GM20431 (cell line): ENCODE results near the gene HCAR3.
"Not testable (repeated sequence)": the region's sequence is repeated elsewhere in the genome, so short reads cannot be mapped to it uniquely, and the experiment has no call there.

Source experiments
- in situ Hi-C: fragments of 300-500 bp; cut with MseI, MboI; formaldehyde crosslinking; loops from one replicate; pipeline ENCODE4 v1.15.0; 2020; ENCODE audit warnings: low sequenced_read_pairs; ENCODE audit not compliant: unreplicated experiment

Gene HCAR3

GRCh38 chr12:122716658-122717057, at the start of gene HCAR3:
Gene HCAR3, minus strand, starts transcription at chr12:122716811. Its CDS starts 74 bp downstream, at chr12:122716737.
- in situ Hi-C loops, result not testable (repeated sequence)

- in situ Hi-C loops, result no loop called here
Observed at GRCh38 chr12:122757568-122757967, 41.0 kb upstream of the HCAR3 start.

- in situ Hi-C loops, result no loop called here
Observed at GRCh38 chr12:122754790-122755189, 38.2 kb upstream of the HCAR3 start.

- in situ Hi-C loops, result no loop called here
Observed at GRCh38 chr12:122753319-122753650, 36.7 kb upstream of the HCAR3 start.

GRCh38 chr12:122752464-122753318, 36.1 kb upstream of the HCAR3 start, which contains the start of gene DENR:
Gene DENR, plus strand, starts transcription at chr12:122752824. Its CDS starts 878 bp downstream, at chr12:122753702.
- in situ Hi-C loops, result no loop called here

GRCh38 chr12:122750781-122751515, 34.3 kb upstream of the HCAR3 start:
- in situ Hi-C loops, result not testable (repeated sequence)

GRCh38 chr12:122749569-122750332, 33.1 kb upstream of the HCAR3 start:
- in situ Hi-C loops, result no loop called here

GRCh38 chr12:122747224-122748135, 30.9 kb upstream of the HCAR3 start:
- in situ Hi-C loops, result no loop called here

- in situ Hi-C loops, result no loop called here
Observed at GRCh38 chr12:122743895-122744525, 27.4 kb upstream of the HCAR3 start.

- in situ Hi-C loops, result no loop called here
Observed at GRCh38 chr12:122740351-122740750, 23.7 kb upstream of the HCAR3 start.

GRCh38 chr12:122738571-122738970, 22.0 kb upstream of the HCAR3 start:
- in situ Hi-C loops, result loop anchor here (10.0 kb wide), 1 partner anchor 104 kb away; no protein-coding TSS in a partner anchor

- in situ Hi-C loops, result loop anchor here (10.0 kb wide), 1 partner anchor 98 kb away; no protein-coding TSS in a partner anchor
Observed at GRCh38 chr12:122732611-122733010, 16.0 kb upstream of the HCAR3 start.

GRCh38 chr12:122732170-122732569, 15.6 kb upstream of the HCAR3 start:
- in situ Hi-C loops, result loop anchor here (10.0 kb wide), 1 partner anchor 97 kb away; no protein-coding TSS in a partner anchor

- in situ Hi-C loops, result loop anchor here (10.0 kb wide), 1 partner anchor 96 kb away; no protein-coding TSS in a partner anchor
Observed at GRCh38 chr12:122730215-122731014, 13.8 kb upstream of the HCAR3 start, which contains the start of gene HCAR1. Gene HCAR1, minus strand, starts transcription at chr12:122730844. Its CDS starts 505 bp downstream, at chr12:122730339.

GRCh38 chr12:122729583-122730214, 13.1 kb upstream of the HCAR3 start:
- in situ Hi-C loops, result loop anchor here (10.0 kb wide), 1 partner anchor 95 kb away; no protein-coding TSS in a partner anchor

- in situ Hi-C loops, result no loop called here
Observed at GRCh38 chr12:122726080-122726558, 9.5 kb upstream of the HCAR3 start.

GRCh38 chr12:122725452-122726079, 9.0 kb upstream of the HCAR3 start:
- in situ Hi-C loops, result no loop called here
